Endothelial cell of umbilical vein (primary cell): ENCODE results near the gene RMP24.

Source experiments
- POLR2A ChIP-seq: IDR thresholded peaks from 2 replicates; pipeline ENCODE4 v1.6.1; 2012; ENCODE audit warnings: low read depth, mild to moderate bottlenecking, control low read depth, low read length
- TF ChIP-seq, protein P1 (sequence below), 2 donors: IDR thresholded peaks; 1 replicate in 1 of 2; 2 replicates in 1 of 2; pipeline ENCODE4 v1.5.1; 2011; ENCODE audit warnings: low read length in 2 of 2, mild to moderate bottlenecking in 2 of 2, moderate library complexity in 2 of 2, control low read depth in 1 of 2, inconsistent platforms in 1 of 2, low read depth in 1 of 2; ENCODE audit not compliant: insufficient read depth in 1 of 2; ENCODE audit errors: extremely low read depth in 1 of 2

DNA sequence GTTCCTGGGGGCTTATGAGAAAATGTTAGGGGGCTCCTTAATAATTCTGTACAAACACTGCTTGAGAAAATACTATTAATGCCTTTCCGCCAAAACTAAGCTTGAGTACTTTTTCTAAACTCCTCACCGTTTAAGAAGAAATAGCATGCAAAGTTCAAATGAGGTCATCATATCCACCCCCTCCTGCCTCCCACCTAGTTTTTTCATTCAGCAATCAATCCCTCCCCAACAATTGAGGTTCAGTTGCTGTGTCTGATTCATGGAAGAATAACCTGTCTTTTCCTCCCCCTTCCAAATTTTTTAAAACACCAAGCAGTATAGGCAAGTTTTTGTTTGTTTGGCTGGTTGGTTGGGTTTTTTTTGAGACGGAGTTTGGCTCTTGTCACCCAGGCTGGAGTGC is 24.4 kb upstream of the RMP24 start:
- TF ChIP-seq, protein P1, sequence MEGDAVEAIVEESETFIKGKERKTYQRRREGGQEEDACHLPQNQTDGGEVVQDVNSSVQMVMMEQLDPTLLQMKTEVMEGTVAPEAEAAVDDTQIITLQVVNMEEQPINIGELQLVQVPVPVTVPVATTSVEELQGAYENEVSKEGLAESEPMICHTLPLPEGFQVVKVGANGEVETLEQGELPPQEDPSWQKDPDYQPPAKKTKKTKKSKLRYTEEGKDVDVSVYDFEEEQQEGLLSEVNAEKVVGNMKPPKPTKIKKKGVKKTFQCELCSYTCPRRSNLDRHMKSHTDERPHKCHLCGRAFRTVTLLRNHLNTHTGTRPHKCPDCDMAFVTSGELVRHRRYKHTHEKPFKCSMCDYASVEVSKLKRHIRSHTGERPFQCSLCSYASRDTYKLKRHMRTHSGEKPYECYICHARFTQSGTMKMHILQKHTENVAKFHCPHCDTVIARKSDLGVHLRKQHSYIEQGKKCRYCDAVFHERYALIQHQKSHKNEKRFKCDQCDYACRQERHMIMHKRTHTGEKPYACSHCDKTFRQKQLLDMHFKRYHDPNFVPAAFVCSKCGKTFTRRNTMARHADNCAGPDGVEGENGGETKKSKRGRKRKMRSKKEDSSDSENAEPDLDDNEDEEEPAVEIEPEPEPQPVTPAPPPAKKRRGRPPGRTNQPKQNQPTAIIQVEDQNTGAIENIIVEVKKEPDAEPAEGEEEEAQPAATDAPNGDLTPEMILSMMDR (IDR thresholded peaks at IDR 0.05; ENCODE audit: extremely low read depth in 1 of 2, insufficient read depth in 1 of 2, low read depth in 1 of 2, low read length in 2 of 2), result no peak
- TF ChIP-seq POLR2A, result no peak
